PC-3 (cell line): Measurements from ENCODE around the gene RRAS. TPM values are rescaled to one million over a fixed set of nuclear protein-coding genes. Genes with fewer than 3 reads are reported as not detected.

Experiments
- ATAC-seq: fragments of 200-7000 bp; cut with Tn5 transposase; 2 replicates; pipeline ENCODE4 v1.9.1; 2020; ENCODE audit warnings: mild to moderate bottlenecking, moderate library complexity
- BruUV-seq: library from RNA; stranded (reverse); fragments of 400-500 nt; replicated peaks from 2 replicates; lab custom pipeline; 2021; lab: Mats Ljungman, UMichigan
- CTCF ChIA-PET: fragments of 300-600 bp; sonication (Branson Sonifier 250); formaldehyde crosslinking; loops from one replicate; lab custom pipeline; 2022; ENCODE audit warnings: antibody characterized with exemption; lab: Charles Lee
- POLR2A ChIA-PET: fragments of 300-600 bp; sonication (Branson Sonifier 250); formaldehyde crosslinking; loops from one replicate; lab custom pipeline; 2022; ENCODE audit warnings: antibody characterized with exemption; ENCODE audit not compliant: unreplicated experiment; lab: Charles Lee
- DNase-seq: peaks from one replicate; pipeline ENCODE4 v3.0.0-alpha.2; 2015
- H2AFZ ChIP-seq: fragments of 300-600 bp; sonication (generic); 2 replicates; pipeline ENCODE4 v1.6.0; 2016; ENCODE audit warnings: antibody characterized with exemption, low read length
- H3F3A ChIP-seq: fragments of 300-600 bp; sonication (generic); one replicate; pipeline ENCODE4 v1.6.0; 2017; ENCODE audit warnings: antibody characterized with exemption, low read length, control low read depth, mild to moderate bottlenecking; ENCODE audit not compliant: unreplicated experiment
- H3K27ac ChIP-seq: fragments of 300-600 bp; sonication (generic); 2 replicates; pipeline ENCODE4 v1.5.1; 2016; ENCODE audit warnings: mild to moderate bottlenecking, low read length
- H3K27me3 ChIP-seq: fragments of 300-600 bp; sonication (generic); 2 replicates; pipeline ENCODE4 v1.6.1; 2016; ENCODE audit warnings: low read length, mixed read lengths
- H3K36me3 ChIP-seq: fragments of 300-600 bp; sonication (generic); 2 replicates; pipeline ENCODE4 v1.6.1; 2016; ENCODE audit warnings: low read depth, mixed run types, low read length, mixed read lengths
- H3K4me1 ChIP-seq: fragments of 300-600 bp; sonication (generic); 2 replicates; pipeline ENCODE4 v1.5.1; 2016; ENCODE audit warnings: low read length; ENCODE audit not compliant: insufficient read depth
- H3K4me2 ChIP-seq: fragments of 300-600 bp; sonication (generic); 2 replicates; pipeline ENCODE4 v1.6.0; 2016; ENCODE audit warnings: low read length
- H3K4me3 ChIP-seq: fragments of 300-600 bp; sonication (generic); 2 replicates; pipeline ENCODE4 v1.5.1; 2016; ENCODE audit warnings: mild to moderate bottlenecking, low read length, mixed read lengths
- H3K79me2 ChIP-seq: fragments of 300-600 bp; sonication (generic); 2 replicates; pipeline ENCODE4 v1.6.1; 2017; ENCODE audit warnings: low read length, mixed read lengths
- H3K9ac ChIP-seq: fragments of 300-600 bp; sonication (generic); 2 replicates; pipeline ENCODE4 v1.6.0; 2016; ENCODE audit warnings: mild to moderate bottlenecking, low read length
- H3K9me2 ChIP-seq: fragments of 300-600 bp; sonication (generic); replicated peaks from 2 replicates; pipeline ENCODE4 v1.6.1; 2016; ENCODE audit warnings: mixed run types, low read length, mixed read lengths
- H3K9me3 ChIP-seq: fragments of 300-600 bp; sonication (generic); 2 replicates; pipeline ENCODE4 v1.6.1; 2016; ENCODE audit warnings: low read length, mixed read lengths
- H4K20me1 ChIP-seq: fragments of 300-600 bp; sonication (generic); 2 replicates; pipeline ENCODE4 v1.6.1; 2016; ENCODE audit warnings: low read length, mixed read lengths
- CTCF ChIP-seq: fragments of 300-600 bp; sonication (generic); conservative IDR thresholded peaks from 2 replicates; pipeline ENCODE4 v1.5.1; 2017; ENCODE audit warnings: antibody characterized with exemption, low read depth, mild to moderate bottlenecking, low read length
- EZH2 ChIP-seq: fragments of 300-600 bp; sonication (generic); IDR thresholded peaks from one replicate; pipeline ENCODE4 v1.6.1; 2017; ENCODE audit warnings: antibody characterized with exemption, mild to moderate bottlenecking, low read length; ENCODE audit not compliant: unreplicated experiment
- EZH2phosphoT487 ChIP-seq: fragments of 300-600 bp; sonication (generic); IDR thresholded peaks from 2 replicates; pipeline ENCODE4 v1.6.1; 2018; ENCODE audit warnings: mild to moderate bottlenecking, antibody characterized with exemption, low read length, borderline replicate concordance
- intact Hi-C: fragments of 100-400 bp; cut with micrococcal nuclease; formaldehyde crosslinking; loops from 2 replicates; pipeline ENCODE4 v1.9.0; 2023
- total RNA-seq: library from RNA; depleted of rRNA; stranded (reverse); fragments of >200 nt; gene quantifications from 2 replicates; pipeline ENCODE4 v1.2.3, GENCODE V29; 2014

RRAS gene
- total RNA-seq, 1 experiment from 2014 or later, result 32.0 TPM

DNA sequence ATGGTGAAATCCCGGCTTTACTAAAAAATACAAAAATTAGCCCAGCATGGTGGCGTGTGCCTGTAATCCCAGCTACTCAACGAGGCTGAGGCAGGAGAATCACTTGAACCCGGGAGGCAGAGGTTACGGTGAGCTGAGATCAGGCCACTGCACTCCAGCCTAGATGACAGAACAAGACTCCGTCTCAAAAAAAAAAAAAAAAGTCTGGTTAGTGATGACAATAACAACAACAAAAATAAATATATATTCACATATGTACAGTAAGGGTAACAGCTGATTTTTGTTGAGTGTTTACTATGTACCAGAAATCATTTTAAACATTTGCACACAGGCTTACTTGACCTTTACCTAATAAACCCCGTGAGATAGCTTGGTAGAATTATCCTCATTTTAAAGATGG lies 23.0 kb downstream of the RRAS start:
- H3K36me3 ChIP-seq, result peaks cover 37% of the 10 kb centered on the region

DNA sequence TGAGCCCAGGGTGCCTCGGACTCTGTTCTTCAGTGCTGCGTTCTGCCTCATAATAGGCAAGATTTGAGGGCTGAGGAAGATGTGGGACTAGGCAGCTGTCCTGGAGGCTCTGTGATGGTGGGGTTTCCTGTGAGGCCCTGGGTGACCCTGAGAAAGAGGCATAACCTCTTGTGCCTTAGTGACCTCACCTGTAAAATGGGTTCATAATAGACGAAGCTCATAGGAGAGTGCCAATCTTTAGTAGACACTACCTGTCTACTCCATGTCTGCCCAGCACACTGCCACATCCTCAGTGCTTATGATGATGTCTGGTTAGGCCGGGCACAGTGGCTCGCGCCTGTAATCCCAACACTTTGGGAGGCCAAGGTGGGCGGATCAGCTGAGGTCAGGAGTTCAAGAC lies 23.4 kb downstream of the RRAS start:
- Histone ChIP-seq H3K4me1 (peaks cover 29% of the 10 kb centered on the region), H3K36me3 (peaks cover 34% of the 10 kb centered on the region), H4K20me1 (0 out of 2 replicates have a peak, but pooled peaks cover 3% of the 10 kb centered on the region), H3K4me2 (no peak overlapping the region), H3K27ac (no peak overlapping the region), H3K9me2 (no peaks in the 10 kb centered on the region), H3K27me3 (no peaks in the 10 kb centered on the region), H2AFZ (no peak overlapping the region), H3K9ac (no peak overlapping the region), H3K79me2 (peaks cover 22% of the 10 kb centered on the region), H3F3A (peaks cover 8% of the 10 kb centered on the region), H3K4me3 (no peak overlapping the region), H3K9me3 (no peaks in the 10 kb centered on the region)
- no peak for ATAC-seq
- DNase-seq, result no peak
- intact Hi-C loops, result no loop called here
- ChIA-PET CTCF (no interaction called here), POLR2A (no interaction called here)
- TF ChIP-seq EZH2 (no peak), CTCF (no peak), EZH2phosphoT487 (no peak)
- BruUV-seq, result no TSS peak

More for the DNA sequence above, 23.0 kb downstream of the RRAS start:
- H3K27me3 ChIP-seq, result no peaks in the 10 kb centered on the region
- H3K4me2 ChIP-seq, result no peak overlapping the region
- DNase-seq (no peak), ATAC-seq (no peak)
- CTCF ChIA-PET, result no interaction called here
- no TSS peak for BruUV-seq
- intact Hi-C loops, result no loop called here
- H2AFZ ChIP-seq, result no peak overlapping the region
- H3K9me2 ChIP-seq, result no peaks in the 10 kb centered on the region
- POLR2A ChIA-PET, result no interaction called here
- TF ChIP-seq CTCF (no peak), EZH2 (no peak), EZH2phosphoT487 (no peak)
- no peak overlapping the region for H3K4me3 ChIP-seq
- no peaks in the 10 kb centered on the region for H3K9me3 ChIP-seq
- peaks cover 29% of the 10 kb centered on the region for H3K4me1 ChIP-seq
- no peak overlapping the region for H3K27ac ChIP-seq
- peaks cover 21% of the 10 kb centered on the region for H3K79me2 ChIP-seq
- no peak overlapping the region for H3K9ac ChIP-seq
- peaks cover 8% of the 10 kb centered on the region for H3F3A ChIP-seq
- 0 out of 2 replicates have a peak, but pooled peaks cover 3% of the 10 kb centered on the region for H4K20me1 ChIP-seq

DNA sequence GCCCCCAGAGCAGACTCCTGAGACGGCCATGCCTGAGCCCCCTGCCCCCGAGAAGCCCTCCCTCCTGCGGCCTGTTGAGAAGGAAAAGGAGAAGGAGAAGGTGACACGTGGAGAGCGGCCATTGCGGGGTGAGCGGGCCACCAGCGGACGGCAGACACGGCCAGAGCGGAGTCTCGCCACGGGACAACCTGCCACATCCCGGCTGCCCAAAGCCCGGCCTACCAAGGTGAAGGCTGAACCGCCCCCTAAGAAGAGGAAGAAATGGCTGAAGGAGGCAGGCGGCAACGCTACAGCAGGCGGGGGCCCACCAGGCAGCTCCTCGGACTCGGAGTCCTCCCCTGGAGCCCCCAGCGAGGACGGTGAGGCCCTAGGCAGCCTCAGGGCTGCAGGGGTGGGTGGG lies 24.1 kb downstream of the RRAS start:
- Histone ChIP-seq H3K9me3 (no peaks in the 10 kb centered on the region), H3K27ac (no peak overlapping the region), H3K9ac (no peak overlapping the region), H3K4me2 (no peak overlapping the region), H3K36me3 (peaks cover 35% of the 10 kb centered on the region), H2AFZ (no peak overlapping the region), H4K20me1 (0 out of 2 replicates have a peak, but pooled peaks cover 3% of the 10 kb centered on the region), H3K27me3 (no peaks in the 10 kb centered on the region), H3K9me2 (no peaks in the 10 kb centered on the region), H3K4me1 (peaks cover 29% of the 10 kb centered on the region), H3K79me2 (peaks cover 28% of the 10 kb centered on the region), H3K4me3 (no peak overlapping the region), H3F3A (peaks cover 8% of the 10 kb centered on the region)
- ChIA-PET POLR2A (no interaction called here), CTCF (no interaction called here)
- DNase-seq (no peak), ATAC-seq (no peak)
- no peak for TF ChIP-seq EZH2
- TF ChIP-seq CTCF, result no peak
- TF ChIP-seq EZH2phosphoT487, result no peak
- no TSS peak for BruUV-seq
- intact Hi-C loops, result no loop called here
